Lower leg skin (tissue), 3 donors: ENCODE results near the gene MIP.
"Not testable (repeated sequence)": the region's sequence is repeated elsewhere in the genome, so short reads cannot be mapped to it uniquely, and the experiment has no call there.

Experiments used
- POLR2A ChIP-seq, 2 donors: fragments of 450-650 bp; IDR thresholded peaks; one replicate each; pipeline ENCODE4 v1.6.1; 2016 to 2017; ENCODE audit warnings: antibody characterized with exemption in 2 of 2, mild to moderate bottlenecking in 1 of 2, moderate library complexity in 1 of 2
- TF ChIP-seq, protein P1 (sequence below), 3 donors: fragments of 450-650 bp; IDR thresholded peaks; one replicate each; pipeline ENCODE4 v1.5.1; 2016; ENCODE audit warnings: antibody characterized with exemption in 3 of 3, mild to moderate bottlenecking in 3 of 3, moderate library complexity in 2 of 3

DNA sequence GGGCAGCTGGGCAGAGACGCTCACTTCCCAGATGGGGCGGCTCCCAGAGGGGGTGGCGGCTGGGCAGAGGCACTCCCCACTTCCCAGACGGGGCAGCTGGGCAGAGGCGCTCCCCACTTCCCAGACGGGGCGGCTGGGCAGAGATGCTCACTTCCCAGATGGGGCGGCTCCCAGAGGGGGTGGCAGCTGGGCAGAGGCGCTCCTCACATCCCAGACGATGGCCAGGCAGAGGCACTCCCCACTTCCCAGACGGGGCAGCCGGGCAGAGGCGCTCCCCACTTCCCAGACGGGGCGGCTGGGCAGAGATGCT lies 39.6 kb upstream of the MIP start:
- TF ChIP-seq, protein P1, sequence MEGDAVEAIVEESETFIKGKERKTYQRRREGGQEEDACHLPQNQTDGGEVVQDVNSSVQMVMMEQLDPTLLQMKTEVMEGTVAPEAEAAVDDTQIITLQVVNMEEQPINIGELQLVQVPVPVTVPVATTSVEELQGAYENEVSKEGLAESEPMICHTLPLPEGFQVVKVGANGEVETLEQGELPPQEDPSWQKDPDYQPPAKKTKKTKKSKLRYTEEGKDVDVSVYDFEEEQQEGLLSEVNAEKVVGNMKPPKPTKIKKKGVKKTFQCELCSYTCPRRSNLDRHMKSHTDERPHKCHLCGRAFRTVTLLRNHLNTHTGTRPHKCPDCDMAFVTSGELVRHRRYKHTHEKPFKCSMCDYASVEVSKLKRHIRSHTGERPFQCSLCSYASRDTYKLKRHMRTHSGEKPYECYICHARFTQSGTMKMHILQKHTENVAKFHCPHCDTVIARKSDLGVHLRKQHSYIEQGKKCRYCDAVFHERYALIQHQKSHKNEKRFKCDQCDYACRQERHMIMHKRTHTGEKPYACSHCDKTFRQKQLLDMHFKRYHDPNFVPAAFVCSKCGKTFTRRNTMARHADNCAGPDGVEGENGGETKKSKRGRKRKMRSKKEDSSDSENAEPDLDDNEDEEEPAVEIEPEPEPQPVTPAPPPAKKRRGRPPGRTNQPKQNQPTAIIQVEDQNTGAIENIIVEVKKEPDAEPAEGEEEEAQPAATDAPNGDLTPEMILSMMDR (IDR thresholded peaks at IDR 0.05), result not testable (repeated sequence)
- TF ChIP-seq POLR2A (IDR thresholded peaks at IDR 0.05), result not testable (repeated sequence)
